Measurements from ENCODE around the gene ST8SIA4.

DNA sequence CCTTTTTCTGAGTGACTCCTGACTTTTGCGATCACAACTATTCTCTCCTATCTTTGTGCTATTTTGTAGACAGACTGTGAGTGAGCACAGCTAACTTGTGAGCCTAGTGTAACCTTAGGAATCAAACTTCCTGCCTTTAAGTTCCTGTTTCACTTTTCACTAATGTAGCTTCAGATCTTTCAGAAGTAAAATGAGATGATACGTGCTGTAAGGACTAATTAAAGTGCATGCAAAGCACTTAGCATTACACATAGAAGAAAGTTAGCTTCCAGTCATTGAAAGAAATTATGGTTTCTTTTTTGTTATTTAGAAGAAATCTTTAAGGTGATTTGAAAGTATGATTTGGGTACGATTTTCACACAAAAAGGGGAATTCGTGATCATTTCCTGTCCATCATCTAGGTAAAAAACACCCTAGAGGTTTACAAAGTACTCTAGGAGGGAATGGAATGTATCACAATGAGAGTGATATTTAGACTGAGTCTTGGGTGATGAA lies 122.7 kb downstream of the ST8SIA4 start:
- TF ChIP-seq POLR2A (IDR thresholded peaks at IDR 0.05): no peak
- TF ChIP-seq, protein P1, sequence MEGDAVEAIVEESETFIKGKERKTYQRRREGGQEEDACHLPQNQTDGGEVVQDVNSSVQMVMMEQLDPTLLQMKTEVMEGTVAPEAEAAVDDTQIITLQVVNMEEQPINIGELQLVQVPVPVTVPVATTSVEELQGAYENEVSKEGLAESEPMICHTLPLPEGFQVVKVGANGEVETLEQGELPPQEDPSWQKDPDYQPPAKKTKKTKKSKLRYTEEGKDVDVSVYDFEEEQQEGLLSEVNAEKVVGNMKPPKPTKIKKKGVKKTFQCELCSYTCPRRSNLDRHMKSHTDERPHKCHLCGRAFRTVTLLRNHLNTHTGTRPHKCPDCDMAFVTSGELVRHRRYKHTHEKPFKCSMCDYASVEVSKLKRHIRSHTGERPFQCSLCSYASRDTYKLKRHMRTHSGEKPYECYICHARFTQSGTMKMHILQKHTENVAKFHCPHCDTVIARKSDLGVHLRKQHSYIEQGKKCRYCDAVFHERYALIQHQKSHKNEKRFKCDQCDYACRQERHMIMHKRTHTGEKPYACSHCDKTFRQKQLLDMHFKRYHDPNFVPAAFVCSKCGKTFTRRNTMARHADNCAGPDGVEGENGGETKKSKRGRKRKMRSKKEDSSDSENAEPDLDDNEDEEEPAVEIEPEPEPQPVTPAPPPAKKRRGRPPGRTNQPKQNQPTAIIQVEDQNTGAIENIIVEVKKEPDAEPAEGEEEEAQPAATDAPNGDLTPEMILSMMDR (IDR thresholded peaks at IDR 0.05 in 4 of 5, conservative IDR thresholded peaks at IDR 0.05 in 1 of 5): no peak

Measured in gastrocnemius medialis (tissue), 4 donors.